COLO668 (cell line): ENCODE data around the gene SLC35B1.
"Not testable (repeated sequence)": the region's sequence is repeated elsewhere in the genome, so short reads cannot be mapped to it uniquely, and the experiment has no call there.

Experiments
- DNase-seq: peaks from one replicate; lab custom pipeline; 2025; ENCODE audit not compliant: unreplicated experiment; lab: John Stamatoyannopoulos, UW

SLC35B1 gene

DNA sequence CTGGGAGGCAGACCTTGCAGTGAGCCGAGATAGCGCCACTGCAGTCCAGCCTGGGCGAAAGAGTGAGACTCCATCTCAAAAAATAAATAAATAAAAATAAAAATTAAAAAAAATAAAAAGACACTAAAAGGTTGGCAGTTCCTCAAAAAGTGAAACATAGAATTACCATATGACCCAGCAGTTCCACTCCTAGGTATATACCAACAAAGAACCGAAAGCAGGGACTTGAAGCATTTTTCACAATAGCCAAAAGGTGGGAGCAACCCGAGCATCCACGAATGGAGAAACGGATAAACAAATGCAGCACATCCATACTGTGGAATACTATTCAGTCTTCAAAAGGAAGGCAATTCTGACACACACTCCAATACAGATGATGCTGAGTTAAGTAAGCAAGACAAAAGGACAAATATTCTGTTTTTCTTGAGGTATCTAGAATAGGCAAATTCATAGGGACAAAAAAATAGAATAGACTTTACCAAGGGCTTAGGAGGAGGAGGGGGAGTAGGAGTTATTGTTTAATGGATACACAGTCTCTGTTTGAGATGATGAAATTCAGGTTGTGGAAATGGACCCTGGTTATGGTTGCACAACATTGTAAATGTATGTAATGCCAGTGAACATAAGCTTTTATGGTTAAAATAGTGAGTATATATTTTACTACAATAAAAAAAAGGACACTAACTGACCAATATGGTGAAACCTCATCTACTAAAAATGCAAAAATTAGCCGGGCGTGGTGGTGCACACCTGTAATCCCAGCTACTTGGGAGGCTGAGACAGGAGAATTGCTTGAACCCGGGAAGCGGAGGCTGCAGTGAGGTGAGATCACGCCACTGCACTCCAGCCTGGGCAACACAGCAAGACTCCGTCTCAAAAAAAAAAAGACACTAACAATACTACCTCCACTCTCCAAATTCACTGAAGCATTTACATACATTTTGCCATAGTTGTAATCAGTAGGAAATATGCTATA, 27.0 kb upstream of the SLC35B1 start:
- DNase-seq = no peak

DNA sequence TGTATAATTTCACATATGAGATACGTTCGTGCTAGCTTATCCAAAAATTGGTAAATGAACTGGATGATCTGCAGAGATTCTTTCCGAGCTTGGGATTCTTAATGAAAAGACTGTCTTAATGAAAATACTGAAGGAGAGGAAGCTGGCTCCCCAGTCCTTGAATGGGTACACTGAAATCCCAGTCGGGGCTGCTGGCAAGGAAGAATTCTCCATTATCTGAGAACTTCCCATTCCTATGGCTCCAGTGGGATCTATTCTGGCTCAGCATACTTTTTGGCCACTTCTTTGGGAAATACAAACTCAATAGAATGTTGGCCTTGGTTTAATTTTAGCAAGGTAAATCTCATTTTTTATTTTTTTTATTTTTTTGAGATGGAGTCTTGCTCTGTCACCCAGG, 23.7 kb upstream of the SLC35B1 start:
- no peak for DNase-seq

DNA sequence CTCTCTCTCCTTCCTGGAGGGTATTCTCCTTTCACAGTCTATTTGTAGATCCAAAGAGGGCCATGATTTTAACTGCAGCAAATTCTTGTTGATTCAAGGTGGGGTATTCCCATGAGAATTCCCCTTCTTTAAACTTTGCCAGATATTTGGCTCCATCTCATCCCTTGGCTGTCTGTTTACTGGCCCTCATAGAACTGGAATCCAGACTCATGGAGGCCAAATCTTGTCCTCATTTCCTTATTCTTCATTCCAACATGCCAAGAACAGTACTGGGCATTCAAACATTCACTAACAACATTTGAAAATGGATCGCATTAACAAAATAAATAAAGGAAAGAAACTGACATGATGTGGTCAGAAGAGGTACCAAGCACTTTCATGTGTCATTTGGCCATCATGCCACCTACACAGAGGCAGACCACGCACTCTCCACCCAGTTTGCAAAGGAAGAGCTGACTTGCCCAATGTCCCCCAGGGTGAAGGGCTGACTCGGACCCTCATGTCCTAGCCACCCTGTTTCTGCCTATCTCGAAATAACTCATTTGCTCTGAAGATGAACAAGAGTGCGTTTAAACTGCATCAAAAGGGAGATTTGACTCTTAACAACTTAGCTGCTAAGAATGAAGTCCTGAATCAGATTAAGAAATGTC, 23.1 kb upstream of the SLC35B1 start:
- no peak for DNase-seq

DNA sequence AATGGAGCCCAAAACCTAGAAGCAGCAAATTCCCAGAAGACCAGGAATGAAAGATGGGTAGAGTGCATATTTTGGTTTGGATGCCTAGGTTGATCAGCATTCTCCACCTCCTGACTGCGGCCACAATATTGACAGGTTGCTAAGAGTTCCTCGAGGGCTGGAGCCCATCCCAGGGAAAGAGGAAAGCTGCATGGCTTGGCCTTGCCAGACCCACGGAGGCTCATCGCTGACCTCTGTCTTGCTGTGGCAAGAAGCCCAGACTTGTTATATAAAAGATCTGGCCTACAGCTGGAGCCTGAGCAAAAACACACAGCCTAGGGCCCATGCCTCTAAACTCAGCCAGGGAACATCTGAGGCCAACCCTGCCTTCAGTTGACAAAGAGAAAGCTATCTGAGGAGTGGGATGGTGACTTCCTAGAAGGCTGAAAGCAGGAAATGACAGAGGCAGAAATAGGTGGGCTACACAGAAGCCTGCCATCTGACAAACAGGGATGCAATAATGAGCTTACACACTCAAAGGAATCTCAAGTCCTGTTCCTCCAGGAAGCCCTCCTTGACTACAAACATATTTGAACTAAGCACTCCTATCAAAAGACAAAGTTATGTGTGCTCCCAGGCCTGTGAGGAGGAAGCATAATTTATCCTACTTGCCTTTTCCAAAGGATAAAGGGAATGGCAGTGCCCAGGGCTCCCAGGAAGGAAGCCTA, 22.5 kb upstream of the SLC35B1 start:
- DNase-seq = no peak

DNA sequence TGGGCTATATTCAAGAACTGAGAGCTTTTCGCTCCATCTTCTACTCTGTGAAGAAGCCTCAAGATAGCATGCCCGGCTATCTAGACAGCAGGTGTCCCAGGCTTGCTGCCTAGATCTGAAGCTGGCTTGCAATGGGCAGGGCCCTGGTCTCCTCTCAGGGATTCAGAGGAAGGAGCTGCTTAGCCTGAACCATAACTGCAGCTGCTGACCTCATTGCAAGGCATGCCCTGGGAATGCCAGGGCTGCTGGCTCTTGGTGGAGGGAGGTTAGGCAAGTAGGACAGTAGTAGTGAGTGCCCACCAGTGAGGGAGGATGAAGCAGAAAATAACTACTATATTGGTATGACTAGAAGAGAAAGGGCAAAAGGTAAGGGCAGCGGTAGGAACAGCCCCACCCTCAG, 21.3 kb upstream of the SLC35B1 start:
- DNase-seq = no peak

DNA sequence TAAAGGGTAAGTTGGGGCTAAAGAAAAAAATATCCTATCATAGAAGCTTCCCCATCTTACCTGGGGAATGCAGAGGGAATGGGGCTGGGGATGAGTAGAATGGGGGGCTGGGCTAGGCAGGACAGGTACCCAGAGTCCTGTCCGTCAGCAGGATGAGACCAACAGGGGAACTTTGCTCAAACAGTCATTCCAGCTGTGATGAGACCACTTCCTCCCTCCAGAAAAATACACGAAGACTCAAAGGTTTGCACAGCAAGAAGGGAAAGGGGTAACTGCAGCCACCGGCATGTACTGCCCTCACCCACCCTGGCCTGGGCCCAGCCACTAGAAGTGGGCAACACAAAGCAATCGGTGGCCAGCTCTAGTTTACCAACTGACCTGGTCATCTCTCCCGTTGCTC, 20.7 kb upstream of the SLC35B1 start:
- no peak for DNase-seq

DNA sequence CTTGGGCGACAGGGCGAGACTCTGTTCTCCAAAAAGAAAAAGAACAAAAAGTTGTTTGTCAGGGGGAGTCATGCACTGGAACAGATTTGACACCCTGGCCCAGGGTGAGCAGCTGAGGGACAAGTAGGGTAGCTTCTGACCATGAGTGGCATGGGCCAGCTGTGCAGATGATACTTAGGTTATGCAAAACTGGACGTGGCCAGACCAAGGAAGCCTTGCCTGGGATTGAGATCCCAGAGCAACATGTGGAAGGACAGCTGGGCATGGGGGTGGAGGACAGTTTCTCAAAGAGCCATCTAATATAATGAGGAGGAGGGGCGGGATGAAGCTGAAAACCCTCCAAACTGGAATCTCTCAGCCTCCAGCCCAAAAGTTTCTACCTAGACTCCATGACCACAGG, 19.6 kb upstream of the SLC35B1 start:
- no peak for DNase-seq

DNA sequence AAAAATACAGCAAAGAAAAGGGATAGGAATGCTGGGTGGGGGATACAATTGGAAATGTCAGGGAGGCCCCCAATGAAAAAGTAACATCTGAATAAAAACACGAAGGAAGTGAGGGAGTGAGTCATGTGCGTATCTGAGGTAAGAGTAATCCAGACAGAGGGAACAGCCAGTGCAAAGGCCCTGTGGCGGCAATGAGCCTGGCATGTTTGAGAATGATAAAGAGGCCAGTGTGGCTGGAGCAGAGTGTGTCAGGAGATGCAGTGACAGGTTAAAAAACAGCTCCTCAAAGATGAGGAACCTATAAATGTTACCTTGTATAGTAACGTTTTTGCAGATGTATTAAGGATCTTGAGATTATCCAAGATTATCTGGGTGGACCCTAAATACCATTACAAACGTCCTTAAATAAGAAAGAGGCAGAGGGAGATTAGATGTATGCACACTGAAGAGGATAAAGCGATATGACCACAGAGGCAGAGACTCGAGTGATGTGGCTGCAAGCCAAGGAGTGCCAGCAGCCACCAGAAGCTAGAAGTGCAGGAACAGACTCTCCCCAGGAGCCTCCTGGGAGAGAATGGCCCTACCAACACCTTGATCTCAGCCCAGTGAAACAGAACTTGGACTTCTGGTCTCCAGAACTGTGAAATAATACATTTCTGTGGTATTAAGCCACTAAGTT, 17.8 kb upstream of the SLC35B1 start:
- DNase-seq = no peak

DNA sequence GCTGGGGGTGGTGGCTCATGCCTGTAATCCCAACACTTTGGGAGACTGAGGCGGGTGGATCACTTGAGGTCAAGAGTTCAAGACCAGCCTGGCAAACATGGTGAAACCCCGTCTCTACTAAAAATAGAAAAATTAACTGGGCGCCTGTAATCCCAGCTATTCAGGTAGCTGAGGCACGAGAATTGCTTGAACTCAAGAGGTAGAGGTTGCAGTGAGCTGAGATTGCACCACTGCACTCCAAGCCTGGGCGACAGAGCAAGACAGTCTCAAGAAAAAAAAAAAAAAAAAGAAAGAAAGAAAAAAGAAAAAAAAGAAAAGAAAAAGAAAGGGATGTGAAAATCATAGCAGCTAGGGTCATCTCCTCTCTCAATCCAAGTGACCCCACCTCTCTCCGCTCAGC, 16.8 kb upstream of the SLC35B1 start:
- not testable (repeated sequence) for DNase-seq

DNA sequence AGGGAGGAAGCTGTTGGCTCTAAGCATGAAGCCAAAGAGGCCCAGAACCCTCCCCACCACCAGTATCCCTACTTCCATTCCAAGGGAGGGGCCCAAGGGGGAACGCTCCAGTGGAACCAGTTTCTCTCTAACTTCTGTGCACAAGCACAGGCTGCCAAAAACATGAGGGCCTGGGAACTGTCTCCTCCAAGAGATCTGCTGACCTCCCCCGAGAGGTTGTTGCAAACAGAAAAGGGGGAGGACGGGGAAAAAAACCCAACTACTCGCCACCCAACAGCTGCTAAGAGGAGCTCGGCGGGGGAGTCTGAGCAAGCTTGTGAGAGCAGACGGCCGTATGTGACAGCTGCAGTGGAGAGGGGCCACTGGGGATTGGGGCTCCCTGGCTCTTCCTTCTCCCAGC, 15.7 kb upstream of the SLC35B1 start:
- DNase-seq = no peak

DNA sequence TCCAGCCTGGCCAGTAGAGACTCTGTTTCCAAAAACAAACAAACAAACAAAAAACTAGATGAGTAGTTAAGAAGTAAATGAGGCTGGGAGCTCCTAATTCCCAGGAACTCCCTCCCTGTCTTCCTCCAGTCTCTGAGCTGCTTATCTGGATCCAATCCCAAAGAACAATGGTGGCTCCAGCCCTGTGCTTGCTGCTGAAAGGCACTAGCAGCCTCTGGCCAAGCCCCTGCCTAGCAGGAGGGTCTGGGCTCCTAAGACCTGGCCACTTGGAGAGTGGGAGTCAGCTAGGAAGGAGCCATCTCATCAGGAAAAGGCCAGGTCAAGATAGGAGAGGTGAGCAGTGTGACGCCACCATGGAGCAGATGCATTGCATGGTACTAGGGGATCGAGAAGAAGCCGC, 14.3 kb upstream of the SLC35B1 start:
- DNase-seq = no peak

DNA sequence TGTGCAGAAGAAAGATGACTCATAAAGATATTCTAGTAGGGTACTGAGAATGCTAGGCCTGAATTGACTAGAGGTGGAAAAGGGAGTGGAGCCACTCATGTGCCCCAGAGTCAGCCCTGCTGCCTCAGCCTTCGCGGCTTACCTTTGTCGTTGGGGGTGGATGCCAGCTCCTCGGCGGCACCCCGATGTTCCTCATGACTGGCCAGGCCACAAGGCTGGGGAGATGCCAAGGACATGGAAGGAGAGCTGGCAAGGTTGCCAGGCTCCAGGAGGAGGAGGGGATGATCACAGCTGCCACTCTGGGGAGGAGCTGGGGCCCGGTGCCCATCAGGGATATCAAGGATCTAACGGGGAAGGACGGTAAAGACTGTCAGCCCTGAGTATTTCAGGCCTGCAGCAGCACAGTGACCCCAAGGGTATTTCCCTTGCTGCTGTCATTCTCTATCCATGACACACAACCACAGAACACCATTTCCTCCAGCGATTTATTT, 9.7 kb upstream of the SLC35B1 start:
- no peak for DNase-seq

DNA sequence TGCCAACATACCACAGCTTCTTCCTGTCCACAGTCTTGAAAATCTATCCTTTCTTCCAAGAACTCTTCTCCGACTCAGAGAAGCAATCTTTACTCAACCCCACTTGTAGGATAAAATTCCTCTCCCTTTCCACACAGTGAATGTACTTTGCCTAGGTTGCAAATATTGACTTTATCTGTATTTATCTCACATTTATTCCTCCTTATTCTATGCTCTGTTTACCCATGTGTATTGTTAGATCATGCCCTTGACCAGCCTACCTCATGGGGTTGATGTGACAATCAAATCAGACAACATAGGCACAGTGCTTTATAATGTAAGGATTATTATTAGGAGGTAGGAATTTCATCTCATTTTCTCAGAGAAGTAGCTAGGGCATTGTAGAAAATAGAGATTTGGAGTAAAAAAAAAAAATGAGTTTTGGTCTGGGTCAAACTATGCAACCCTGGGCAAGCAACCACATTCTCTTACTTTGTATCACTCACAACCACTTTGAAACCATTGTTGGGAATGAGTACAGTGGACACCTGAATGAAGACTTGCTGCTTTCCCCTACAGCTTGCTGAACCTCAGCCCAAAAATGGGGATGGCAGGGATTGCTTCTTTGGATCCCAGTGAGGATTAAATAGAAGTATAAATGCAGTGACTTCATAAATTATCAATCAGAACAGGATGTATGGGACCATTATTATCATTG, 9.1 kb upstream of the SLC35B1 start:
- DNase-seq = no peak

DNA sequence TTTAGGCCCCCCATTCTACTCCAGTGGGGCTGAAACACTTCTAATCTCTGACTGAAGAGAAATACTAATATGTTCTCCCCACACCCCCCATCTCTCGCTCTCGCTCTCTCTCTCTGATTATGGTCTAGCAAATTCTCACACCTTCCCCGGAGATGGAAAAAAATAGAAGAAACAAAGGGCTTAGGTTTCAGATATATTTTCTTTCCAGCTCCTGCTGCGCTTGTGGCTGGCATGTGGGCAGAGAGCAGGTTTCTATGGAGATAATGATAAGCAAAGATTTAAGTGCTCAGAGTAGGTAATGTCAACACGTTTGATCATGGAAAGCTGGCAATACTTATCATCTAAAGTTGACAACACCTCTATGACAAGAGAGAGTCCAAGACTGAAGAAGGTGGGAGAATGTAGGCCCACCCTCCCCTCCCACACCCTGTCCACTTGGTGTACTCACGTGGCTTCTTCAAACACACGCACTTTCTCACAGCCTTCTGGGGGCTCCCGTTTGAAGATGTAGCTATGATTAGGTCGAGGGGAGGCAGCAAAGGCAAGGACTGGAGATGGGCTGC, 8.0 kb upstream of the SLC35B1 start:
- no peak for DNase-seq

DNA sequence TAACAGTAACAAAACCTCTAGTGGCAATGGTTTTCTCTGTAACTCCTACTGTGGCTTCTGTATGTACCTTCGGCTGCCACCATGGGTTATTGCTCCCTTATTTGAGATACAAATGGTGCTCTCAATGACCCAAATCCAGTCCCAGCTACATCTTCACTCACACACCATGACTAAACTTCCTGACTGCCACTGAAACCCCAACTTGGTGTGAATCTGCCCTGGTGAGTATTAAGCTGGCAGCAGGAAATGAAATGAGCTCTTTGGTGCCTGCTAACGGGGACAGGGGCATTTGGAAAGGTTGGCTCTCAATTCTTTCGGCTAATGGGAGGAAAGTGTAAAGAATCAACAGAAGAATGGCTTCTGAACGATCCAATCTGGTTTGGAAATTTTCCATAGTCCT, 7.5 kb upstream of the SLC35B1 start:
- DNase-seq = no peak

DNA sequence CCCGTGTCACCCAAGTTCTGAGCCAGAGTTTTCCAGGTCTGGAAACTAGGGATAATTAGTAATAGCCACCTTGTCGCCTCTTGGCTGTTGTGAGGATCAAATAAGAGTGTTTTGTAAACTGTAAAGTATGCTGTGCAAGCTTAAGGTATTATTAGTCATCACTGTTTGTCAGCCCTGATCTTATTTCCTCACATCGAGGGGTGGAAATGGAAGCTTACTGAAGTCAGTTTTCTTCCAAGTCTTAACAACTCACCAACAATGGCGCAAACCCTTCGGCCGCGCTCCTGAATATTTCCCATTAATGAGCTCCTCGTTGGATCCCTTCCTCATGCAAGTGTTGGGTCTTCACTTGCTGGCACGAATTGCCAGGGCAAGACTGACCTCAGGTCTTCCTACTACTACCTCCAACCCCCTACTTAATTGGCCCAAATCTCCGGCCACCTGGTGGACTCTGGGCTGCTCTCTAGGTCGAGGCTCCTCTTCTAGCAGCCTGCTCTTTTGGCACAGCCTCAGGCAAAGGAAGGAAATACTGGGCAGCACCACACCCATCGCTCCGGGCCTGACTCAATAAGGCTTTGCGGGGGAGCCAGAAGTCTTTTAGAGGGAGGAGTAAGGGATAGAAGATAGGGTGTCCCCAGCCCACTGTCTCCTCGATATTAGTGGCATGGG, 885 bp upstream of the SLC35B1 start:
- DNase-seq = no peak

DNA sequence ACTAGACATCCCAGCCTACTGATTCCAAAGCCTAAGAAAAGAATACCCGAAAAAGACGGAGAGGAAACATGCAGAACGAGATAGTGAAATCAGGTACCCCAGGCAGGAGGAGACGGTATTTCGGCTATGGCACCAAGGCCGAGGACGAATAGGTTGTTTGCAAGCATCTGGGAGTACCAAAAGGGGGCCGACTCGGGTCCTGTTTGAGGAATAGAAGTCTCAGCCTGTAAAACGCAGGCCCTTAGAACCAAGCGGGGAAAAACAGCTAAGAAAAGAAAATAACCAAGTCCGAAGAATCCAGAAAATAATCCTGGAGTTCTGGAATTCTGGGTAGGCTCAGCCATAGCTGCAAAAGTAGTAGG, 537 bp downstream of the SLC35B1 start:
- no peak for DNase-seq

DNA sequence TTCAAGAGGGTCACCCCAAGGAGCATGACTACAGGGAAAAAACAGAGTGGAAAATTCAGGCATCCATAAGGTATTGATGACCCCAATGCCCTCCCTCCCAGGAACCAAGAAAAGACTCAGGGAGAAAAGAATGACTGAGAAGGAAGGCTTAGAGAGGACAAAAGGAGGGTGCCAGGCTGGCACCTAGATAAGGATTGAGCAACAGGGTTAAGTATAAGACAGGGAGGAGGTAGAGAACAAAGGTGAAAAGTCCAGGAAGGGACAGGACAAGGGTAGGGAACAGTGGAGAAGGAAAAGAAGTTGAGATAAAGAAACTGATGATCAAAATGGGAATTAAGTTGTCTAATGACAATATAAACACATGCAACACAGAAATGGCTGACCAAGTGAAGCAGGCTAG, 2.5 kb downstream of the SLC35B1 start:
- no peak for DNase-seq

DNA sequence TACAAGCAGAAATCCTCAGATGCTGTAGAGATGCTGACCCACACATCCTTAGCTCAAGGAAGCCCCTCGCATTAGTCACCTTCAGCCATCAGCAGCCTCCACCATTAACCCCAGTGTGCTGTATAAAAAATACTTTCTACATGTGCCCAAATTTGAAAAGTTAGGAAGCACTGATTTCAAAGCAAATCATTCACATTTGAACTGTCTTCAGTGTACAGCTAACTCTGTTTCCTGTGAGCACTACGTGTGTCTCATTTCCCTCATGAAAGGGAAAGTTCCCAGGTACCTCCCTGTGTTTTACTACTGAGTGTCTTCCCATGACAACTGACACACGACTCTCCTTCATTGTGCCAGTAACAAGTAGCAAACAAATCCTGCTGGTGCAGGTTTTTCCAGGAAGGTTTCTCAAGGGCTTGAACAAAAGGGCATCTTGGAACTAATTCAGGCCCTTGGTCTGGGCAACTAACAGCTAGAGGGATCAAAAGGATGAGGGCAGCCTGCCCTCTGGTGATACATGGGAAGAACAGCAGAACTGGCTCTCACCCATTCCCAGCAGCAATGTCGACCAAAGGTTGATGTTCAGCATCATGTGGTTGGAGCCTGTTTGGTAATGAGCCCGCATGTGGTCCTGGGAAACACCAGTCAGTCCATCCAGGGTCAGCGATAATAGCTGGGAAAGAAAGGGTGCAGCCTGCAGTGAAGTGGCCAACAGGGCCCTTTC, 4.0 kb downstream of the SLC35B1 start:
- no peak for DNase-seq
